ENCODE results near the gene TOP3B. TPM values are rescaled to one million over a fixed set of nuclear protein-coding genes. Genes with fewer than 3 reads are reported as not detected.
A peak's percentile ranks its signal among the peaks of the same experiment; 100 is the strongest.

TOP3B gene
- total and polyA plus RNA-seq, 10 of the 15 experiments (the other 5 are each of a cell fraction or from before 2014, with no cell fraction given), result 0.60 to 47.3 (median 33.7) TPM

DNA sequence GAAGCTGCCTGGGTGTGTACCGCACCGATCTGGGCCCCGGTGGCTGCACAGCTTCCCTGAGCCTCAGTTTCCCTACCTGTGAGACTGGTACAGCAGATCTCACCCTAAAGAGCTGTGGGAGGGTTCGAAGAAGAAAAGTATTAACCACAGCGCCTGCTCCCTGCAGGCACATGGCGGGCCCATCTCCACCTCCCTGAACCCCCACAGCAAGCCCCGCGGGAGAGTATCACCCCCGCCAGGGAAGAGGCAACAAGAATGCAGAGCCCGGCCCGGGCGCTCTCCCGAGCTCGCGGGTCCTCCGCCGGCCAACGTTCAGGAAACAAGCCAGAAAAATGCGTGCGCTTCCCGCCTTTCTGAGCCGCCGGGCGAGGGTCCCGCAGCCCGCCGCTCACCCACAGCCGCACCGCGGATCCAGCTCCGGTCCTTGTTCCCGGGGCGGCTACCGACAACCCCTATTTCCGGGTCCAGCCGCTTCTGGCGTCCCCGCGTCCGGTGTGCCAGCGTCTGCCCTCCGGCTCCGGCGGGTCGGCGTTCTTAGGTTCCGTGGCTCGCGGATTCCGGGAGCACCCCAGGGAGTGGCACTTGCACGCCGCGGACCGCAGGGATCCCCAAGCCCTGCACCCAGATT, at the start of gene TOP3B (continued):
- TF ChIP-seq, protein P1, sequence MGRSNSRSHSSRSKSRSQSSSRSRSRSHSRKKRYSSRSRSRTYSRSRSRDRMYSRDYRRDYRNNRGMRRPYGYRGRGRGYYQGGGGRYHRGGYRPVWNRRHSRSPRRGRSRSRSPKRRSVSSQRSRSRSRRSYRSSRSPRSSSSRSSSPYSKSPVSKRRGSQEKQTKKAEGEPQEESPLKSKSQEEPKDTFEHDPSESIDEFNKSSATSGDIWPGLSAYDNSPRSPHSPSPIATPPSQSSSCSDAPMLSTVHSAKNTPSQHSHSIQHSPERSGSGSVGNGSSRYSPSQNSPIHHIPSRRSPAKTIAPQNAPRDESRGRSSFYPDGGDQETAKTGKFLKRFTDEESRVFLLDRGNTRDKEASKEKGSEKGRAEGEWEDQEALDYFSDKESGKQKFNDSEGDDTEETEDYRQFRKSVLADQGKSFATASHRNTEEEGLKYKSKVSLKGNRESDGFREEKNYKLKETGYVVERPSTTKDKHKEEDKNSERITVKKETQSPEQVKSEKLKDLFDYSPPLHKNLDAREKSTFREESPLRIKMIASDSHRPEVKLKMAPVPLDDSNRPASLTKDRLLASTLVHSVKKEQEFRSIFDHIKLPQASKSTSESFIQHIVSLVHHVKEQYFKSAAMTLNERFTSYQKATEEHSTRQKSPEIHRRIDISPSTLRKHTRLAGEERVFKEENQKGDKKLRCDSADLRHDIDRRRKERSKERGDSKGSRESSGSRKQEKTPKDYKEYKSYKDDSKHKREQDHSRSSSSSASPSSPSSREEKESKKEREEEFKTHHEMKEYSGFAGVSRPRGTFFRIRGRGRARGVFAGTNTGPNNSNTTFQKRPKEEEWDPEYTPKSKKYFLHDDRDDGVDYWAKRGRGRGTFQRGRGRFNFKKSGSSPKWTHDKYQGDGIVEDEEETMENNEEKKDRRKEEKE (IDR thresholded peaks at IDR 0.05), result no peak
- TF ChIP-seq EED (IDR thresholded peaks at IDR 0.05; ENCODE audit: low read depth), result peak; percentile 82
- 0 out of 2 replicates have a peak, but pooled peaks have one; percentile 10 for TF ChIP-seq MTA2 (IDR thresholded peaks at IDR 0.05; ENCODE audit: low read depth)
- TF ChIP-seq YBX1 (IDR thresholded peaks at IDR 0.05), result no peak
- peak; percentile 80 for TF ChIP-seq NBN (IDR thresholded peaks at IDR 0.05)
- TF ChIP-seq EP300 (IDR thresholded peaks at IDR 0.05; ENCODE audit: borderline replicate concordance in 1 of 2, control insufficient read depth in 1 of 2, low read depth in 2 of 2, low read length in 2 of 2), result no peak
- peak; percentile 97 for TF ChIP-seq LARP7 (IDR thresholded peaks at IDR 0.05)
- TF ChIP-seq TAF1 (IDR thresholded peaks at IDR 0.05; ENCODE audit: borderline replicate concordance, low read depth, low read length), result peak; percentile 95
- TF ChIP-seq SUPT20H (IDR thresholded peaks at IDR 0.05; ENCODE audit: borderline replicate concordance, control insufficient read depth, low read depth, low read length), result no peak
- TF ChIP-seq, protein P2, sequence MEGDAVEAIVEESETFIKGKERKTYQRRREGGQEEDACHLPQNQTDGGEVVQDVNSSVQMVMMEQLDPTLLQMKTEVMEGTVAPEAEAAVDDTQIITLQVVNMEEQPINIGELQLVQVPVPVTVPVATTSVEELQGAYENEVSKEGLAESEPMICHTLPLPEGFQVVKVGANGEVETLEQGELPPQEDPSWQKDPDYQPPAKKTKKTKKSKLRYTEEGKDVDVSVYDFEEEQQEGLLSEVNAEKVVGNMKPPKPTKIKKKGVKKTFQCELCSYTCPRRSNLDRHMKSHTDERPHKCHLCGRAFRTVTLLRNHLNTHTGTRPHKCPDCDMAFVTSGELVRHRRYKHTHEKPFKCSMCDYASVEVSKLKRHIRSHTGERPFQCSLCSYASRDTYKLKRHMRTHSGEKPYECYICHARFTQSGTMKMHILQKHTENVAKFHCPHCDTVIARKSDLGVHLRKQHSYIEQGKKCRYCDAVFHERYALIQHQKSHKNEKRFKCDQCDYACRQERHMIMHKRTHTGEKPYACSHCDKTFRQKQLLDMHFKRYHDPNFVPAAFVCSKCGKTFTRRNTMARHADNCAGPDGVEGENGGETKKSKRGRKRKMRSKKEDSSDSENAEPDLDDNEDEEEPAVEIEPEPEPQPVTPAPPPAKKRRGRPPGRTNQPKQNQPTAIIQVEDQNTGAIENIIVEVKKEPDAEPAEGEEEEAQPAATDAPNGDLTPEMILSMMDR (IDR thresholded peaks at IDR 0.05 in 2 of 3, conservative IDR thresholded peaks at IDR 0.05 in 1 of 3; ENCODE audit: control insufficient read depth in 2 of 3, extremely low read depth in 1 of 3, insufficient read depth in 1 of 3, low read depth in 3 of 3, low read length in 3 of 3), result no peak
- TF ChIP-seq, protein P3, sequence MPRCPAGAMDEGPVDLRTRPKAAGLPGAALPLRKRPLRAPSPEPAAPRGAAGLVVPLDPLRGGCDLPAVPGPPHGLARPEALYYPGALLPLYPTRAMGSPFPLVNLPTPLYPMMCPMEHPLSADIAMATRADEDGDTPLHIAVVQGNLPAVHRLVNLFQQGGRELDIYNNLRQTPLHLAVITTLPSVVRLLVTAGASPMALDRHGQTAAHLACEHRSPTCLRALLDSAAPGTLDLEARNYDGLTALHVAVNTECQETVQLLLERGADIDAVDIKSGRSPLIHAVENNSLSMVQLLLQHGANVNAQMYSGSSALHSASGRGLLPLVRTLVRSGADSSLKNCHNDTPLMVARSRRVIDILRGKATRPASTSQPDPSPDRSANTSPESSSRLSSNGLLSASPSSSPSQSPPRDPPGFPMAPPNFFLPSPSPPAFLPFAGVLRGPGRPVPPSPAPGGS (IDR thresholded peaks at IDR 0.05; ENCODE audit: borderline replicate concordance, insufficient read depth, low read depth, low read length, poor library complexity, severe bottlenecking), result no peak
- TF ChIP-seq ZZZ3 (IDR thresholded peaks at IDR 0.05; ENCODE audit: control insufficient read depth, insufficient read length, low read depth), result peak; percentile 80
- peak; percentile 74; the same call in 1 of the 2 replicates for TF ChIP-seq MXI1 (IDR thresholded peaks at IDR 0.05; ENCODE audit: low read depth, low read length)
- peak; percentile 94 for TF ChIP-seq POU2F2 (IDR thresholded peaks at IDR 0.05; ENCODE audit: borderline replicate concordance, low read depth, low read length)
- TF ChIP-seq ZBED1 (IDR thresholded peaks at IDR 0.05; ENCODE audit: borderline replicate concordance), result 0 out of 2 replicates have a peak, but pooled peaks have one; percentile 47
- TF ChIP-seq HDAC2 (IDR thresholded peaks at IDR 0.05), result 0 out of 2 replicates have a peak, but pooled peaks have one; percentile 74
- TF ChIP-seq, protein P4, sequence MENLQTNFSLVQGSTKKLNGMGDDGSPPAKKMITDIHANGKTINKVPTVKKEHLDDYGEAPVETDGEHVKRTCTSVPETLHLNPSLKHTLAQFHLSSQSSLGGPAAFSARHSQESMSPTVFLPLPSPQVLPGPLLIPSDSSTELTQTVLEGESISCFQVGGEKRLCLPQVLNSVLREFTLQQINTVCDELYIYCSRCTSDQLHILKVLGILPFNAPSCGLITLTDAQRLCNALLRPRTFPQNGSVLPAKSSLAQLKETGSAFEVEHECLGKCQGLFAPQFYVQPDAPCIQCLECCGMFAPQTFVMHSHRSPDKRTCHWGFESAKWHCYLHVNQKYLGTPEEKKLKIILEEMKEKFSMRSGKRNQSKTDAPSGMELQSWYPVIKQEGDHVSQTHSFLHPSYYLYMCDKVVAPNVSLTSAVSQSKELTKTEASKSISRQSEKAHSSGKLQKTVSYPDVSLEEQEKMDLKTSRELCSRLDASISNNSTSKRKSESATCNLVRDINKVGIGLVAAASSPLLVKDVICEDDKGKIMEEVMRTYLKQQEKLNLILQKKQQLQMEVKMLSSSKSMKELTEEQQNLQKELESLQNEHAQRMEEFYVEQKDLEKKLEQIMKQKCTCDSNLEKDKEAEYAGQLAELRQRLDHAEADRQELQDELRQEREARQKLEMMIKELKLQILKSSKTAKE (IDR thresholded peaks at IDR 0.05; ENCODE audit: low read depth, poor library complexity, severe bottlenecking), result no peak
- TF ChIP-seq, protein P5, sequence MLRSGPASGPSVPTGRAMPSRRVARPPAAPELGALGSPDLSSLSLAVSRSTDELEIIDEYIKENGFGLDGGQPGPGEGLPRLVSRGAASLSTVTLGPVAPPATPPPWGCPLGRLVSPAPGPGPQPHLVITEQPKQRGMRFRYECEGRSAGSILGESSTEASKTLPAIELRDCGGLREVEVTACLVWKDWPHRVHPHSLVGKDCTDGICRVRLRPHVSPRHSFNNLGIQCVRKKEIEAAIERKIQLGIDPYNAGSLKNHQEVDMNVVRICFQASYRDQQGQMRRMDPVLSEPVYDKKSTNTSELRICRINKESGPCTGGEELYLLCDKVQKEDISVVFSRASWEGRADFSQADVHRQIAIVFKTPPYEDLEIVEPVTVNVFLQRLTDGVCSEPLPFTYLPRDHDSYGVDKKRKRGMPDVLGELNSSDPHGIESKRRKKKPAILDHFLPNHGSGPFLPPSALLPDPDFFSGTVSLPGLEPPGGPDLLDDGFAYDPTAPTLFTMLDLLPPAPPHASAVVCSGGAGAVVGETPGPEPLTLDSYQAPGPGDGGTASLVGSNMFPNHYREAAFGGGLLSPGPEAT (IDR thresholded peaks at IDR 0.05; ENCODE audit: low read depth), result peak; percentile 89
- TF ChIP-seq MYB (IDR thresholded peaks at IDR 0.05; ENCODE audit: borderline replicate concordance, low read depth, low read length), result no peak; the same call in 1 of the 2 replicates
